PFSK-1 (cell line): ENCODE measurements around the gene ADAM33.

Source experiments
- FOXP2 ChIP-seq: optimal IDR thresholded peaks from 2 replicates; pipeline ENCODE3; 2011; ENCODE audit warnings: borderline replicate concordance, control low read depth, inconsistent platforms; ENCODE audit not compliant: insufficient read depth; ENCODE audit errors: extremely low read length, extremely low read depth
- POLR2AphosphoS5 ChIP-seq: IDR thresholded peaks from 2 replicates; pipeline ENCODE4 v1.6.1; 2012; ENCODE audit warnings: low read depth, mild to moderate bottlenecking, control low read depth, low read length, moderate library complexity
- REST ChIP-seq, 2 experiments: IDR thresholded peaks; 2 replicates each; pipeline versions ENCODE4 v1.6.1 to v1.8.0; 2011 to 2012; ENCODE audit warnings: low read depth in 2 of 2, low read length in 2 of 2, control low read depth in 1 of 2, inconsistent platforms in 1 of 2, mild to moderate bottlenecking in 1 of 2, moderate library complexity in 1 of 2; ENCODE audit not compliant: insufficient read depth in 1 of 2
- SIN3A ChIP-seq: IDR thresholded peaks from 2 replicates; pipeline ENCODE4 v1.6.1; 2012; ENCODE audit warnings: mild to moderate bottlenecking, low read length, moderate library complexity, borderline replicate concordance; ENCODE audit not compliant: insufficient read depth
- TAF1 ChIP-seq: IDR thresholded peaks from 2 replicates; pipeline ENCODE4 v1.6.1; 2012; ENCODE audit warnings: low read length, control low read depth, borderline replicate concordance; ENCODE audit not compliant: insufficient read depth

ADAM33 gene

GRCh38 chr20:3704087-3704486 lies 22.3 kb upstream of the ADAM33 start:
- TF ChIP-seq POLR2AphosphoS5 (no peak), REST (IDR thresholded peaks at IDR 0.05; ENCODE audit: insufficient read depth in 1 of 2, low read depth in 2 of 2, low read length in 2 of 2) (no peak), SIN3A (no peak), TAF1 (no peak), FOXP2 (no peak)

GRCh38 chr20:3702611-3703391 lies 21.0 kb upstream of the ADAM33 start:
- no peak for TF ChIP-seq TAF1
- TF ChIP-seq REST (IDR thresholded peaks at IDR 0.05; ENCODE audit: insufficient read depth in 1 of 2, low read depth in 2 of 2, low read length in 2 of 2): no peak
- no peak for TF ChIP-seq FOXP2
- no peak for TF ChIP-seq SIN3A
- no peak for TF ChIP-seq POLR2AphosphoS5

GRCh38 chr20:3701061-3701998 lies 19.5 kb upstream of the ADAM33 start:
- no peak for TF ChIP-seq FOXP2
- no peak for TF ChIP-seq REST (IDR thresholded peaks at IDR 0.05; ENCODE audit: insufficient read depth in 1 of 2, low read depth in 2 of 2, low read length in 2 of 2)
- TF ChIP-seq POLR2AphosphoS5: no peak
- TF ChIP-seq TAF1: no peak
- TF ChIP-seq SIN3A: no peak

- TF ChIP-seq POLR2AphosphoS5 (no peak), SIN3A (no peak), FOXP2 (no peak), TAF1 (no peak), REST (IDR thresholded peaks at IDR 0.05; ENCODE audit: insufficient read depth in 1 of 2, low read depth in 2 of 2, low read length in 2 of 2) (no peak)
Observed at GRCh38 chr20:3699037-3699436, 17.2 kb upstream of the ADAM33 start.
